NCI-H2029 (cell line): Measurements from ENCODE around the gene TERB2.
"Not testable (repeated sequence)": the region's sequence is repeated elsewhere in the genome, so short reads cannot be mapped to it uniquely, and the experiment has no call there.

Experiments used
- DNase-seq: peaks from one replicate; lab custom pipeline; 2025; lab: John Stamatoyannopoulos, UW

The TERB2 gene

DNA sequence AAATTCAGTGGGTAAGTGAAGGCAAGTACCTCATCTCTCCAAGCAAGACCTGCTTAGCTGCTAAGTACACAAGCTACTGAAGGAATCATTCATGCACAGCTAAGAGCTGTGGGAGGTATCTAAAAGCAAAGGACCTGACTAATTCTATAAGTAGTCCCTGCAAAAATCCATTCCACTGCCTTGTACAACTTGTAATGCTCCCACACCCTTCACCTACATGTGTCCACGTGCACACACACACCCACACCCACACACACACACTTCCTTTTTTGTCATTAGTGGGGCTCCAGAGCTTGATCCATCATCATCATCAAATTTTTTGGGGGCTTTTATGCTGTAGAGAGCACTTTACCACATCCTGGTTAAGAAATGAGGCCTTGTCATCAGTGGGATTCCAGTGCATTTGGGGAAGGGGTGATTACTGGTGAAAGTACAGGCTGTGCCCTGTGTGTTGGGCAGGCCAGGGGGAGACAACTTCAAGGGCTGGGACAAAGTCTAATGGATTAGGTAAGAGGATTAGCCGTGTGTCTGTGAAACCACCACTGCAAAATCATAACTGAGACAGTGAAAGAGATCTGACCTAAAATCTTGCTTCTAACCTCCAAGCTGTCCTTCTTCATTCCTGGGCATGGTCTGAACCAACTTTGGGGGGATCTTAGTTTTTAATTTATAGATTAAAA, 47.4 kb downstream of the TERB2 start:
- not testable (repeated sequence) for DNase-seq

GRCh38 chr15:45004590-45005175, 48.2 kb downstream of the TERB2 start:
- DNase-seq = not testable (repeated sequence)

DNA sequence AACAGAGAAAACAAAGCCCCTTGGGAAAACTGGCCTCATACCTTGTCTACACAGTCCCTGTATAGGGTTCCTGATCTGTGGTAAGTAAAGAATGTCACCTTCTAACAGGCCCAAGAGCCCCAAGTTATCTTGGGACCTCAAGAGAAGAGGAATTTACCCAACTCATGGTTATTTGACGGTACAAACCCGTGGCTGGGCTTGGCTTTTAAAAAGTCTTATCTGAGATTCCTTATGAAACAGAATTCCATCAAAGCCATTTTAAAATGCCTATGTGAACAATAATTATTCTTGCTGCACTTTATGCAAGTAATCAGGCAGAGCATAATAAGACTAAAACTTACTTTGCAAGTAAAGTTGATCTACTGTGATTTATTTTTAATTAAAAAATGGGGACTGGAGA, 52.6 kb downstream of the TERB2 start:
- no peak for DNase-seq

GRCh38 chr15:45015114-45015513, 58.6 kb downstream of the TERB2 start:
- not testable (repeated sequence) for DNase-seq

DNA sequence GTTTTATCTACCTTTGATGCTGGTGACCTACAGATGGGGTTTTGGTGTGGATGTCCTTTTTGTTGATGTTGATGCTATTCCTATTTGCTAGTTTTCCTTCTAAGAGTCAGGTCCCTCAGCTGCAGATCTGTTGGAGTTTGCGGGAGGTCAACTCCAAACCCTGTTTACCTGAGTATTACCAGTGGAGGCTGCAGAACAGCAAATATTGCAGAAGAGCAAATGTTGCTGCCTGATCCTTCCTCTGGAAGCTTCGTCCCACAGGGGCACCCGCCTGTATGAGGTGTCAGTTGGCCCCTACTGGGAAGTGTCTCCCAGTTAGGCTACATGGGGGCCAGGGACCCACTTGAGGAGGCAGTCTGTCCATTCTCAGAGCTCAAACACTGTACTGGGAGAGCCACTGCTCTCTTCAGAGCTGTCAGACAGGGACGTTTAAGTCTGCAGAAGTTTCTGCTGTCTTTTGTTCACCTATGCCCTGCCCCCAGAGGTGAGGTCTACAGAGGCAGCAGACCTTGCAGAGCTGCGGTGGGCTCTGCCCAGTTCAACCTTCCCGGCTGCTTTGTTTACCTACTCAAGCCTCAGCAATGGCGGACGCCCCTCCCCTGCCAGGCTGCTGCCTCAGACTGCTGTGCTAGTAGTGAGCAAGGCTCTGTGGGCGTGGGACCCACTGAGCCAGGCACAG, 63.9 kb downstream of the TERB2 start:
- DNase-seq = not testable (repeated sequence)

DNA sequence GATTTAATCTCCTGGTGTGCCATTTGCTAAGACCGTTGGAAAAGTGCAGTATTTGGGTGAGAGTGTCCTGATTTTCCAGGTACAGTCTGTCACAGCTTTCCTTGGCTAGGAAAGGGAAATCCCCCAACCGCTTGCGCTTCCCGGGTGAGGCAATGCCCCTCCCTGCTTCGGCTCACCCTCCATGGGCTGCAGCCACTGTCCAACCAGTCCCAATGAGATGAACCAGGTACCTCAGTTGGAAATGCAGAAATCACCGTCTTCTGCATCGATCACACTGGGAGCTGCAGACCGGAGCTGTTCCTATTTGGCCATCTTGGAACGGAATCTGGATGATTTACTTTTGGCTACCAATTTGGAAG, 64.4 kb downstream of the TERB2 start:
- DNase-seq = not testable (repeated sequence)

GRCh38 chr15:45021348-45021747, 64.9 kb downstream of the TERB2 start:
- DNase-seq = no peak

DNA sequence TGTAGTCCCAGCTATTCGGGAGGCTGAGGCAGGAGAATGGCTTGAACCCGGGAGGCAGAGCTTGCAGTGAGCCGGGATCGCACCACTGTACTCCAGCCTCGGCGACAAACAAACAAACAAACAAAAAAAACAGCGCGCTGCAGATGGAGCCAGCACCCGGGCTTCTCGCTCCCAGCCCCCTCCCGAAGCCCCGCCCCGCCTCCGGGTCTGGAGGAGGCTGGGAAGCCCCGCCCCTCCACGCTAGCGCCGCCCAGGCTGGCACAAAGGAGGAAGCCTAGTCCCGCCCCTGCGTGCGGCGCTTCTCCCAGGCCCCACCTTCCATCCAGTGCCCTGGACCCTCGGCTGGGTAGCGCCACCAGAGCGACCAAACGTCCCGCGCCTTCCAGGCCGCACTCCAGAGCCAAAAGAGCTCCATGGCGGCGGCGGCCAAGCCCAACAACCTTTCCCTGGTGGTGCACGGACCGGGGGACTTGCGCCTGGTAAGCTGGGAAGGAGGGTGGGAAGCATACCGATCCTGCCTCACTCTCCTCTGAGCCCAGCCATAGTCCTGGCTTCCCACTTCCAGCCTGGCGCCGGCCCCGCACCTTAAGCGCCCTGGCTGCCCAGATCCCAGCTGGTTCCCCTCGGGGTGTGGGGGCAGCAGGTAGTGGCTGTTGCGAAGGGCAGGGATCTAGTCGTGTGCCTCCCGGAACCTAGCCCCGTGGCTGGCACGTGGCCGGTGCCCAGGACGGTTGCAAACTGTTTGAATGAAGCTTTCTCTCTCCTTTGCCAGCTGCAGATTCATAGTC, 66.6 kb downstream of the TERB2 start, which contains the start of gene SORD:
TSS of gene SORD (plus strand) at position 325 of the 788 bp plus-strand sequence. CDS start at position 414, 89 bp downstream.
- peak; percentile 72 for DNase-seq

GRCh38 chr15:45023659-45024225, 67.3 kb downstream of the TERB2 start:
- no peak for DNase-seq

- not testable (repeated sequence) for DNase-seq
These were observed 68.2 kb downstream of the TERB2 start for GRCh38 chr15:45024649-45025048.

- not testable (repeated sequence) for DNase-seq
These were observed 69.1 kb downstream of the TERB2 start for GRCh38 chr15:45025627-45026026.

GRCh38 chr15:45026651-45027190, 70.2 kb downstream of the TERB2 start:
- no peak for DNase-seq

- DNase-seq = no peak
These were observed 70.7 kb downstream of the TERB2 start for GRCh38 chr15:45027220-45027619.
